GM18502 (cell line): ENCODE results near the gene GDPGP1.
"Not testable (repeated sequence)": the region's sequence is repeated elsewhere in the genome, so short reads cannot be mapped to it uniquely, and the experiment has no call there.

Source experiments
- ATAC-seq: cut with Tn5 transposase; IDR thresholded peaks from one replicate; pipeline ENCODE4 v1.9.1; 2021; ENCODE audit warnings: mild to moderate bottlenecking; ENCODE audit not compliant: unreplicated experiment, poor library complexity

GDPGP1 gene

GRCh38 chr15:90249203-90249863 is 15.3 kb downstream of the GDPGP1 start, which contains the start of gene TTLL13:
TSS of gene TTLL13 (plus strand) at chr15:90249556. CDS start at chr15:90250631, 1,075 bp downstream.
- ATAC-seq, result peak; percentile 68

GRCh38 chr15:90257776-90258175 is 23.8 kb downstream of the GDPGP1 start:
- no peak for ATAC-seq

GRCh38 chr15:90259524-90259923 is 25.5 kb downstream of the GDPGP1 start:
- ATAC-seq, result peak; percentile 75

GRCh38 chr15:90260731-90261130 is 26.7 kb downstream of the GDPGP1 start:
- ATAC-seq, result not testable (repeated sequence)

GRCh38 chr15:90261811-90262210 is 27.8 kb downstream of the GDPGP1 start:
- no peak for ATAC-seq

- no peak for ATAC-seq
Observed at GRCh38 chr15:90262426-90262825, 28.4 kb downstream of the GDPGP1 start.

GRCh38 chr15:90264671-90265070 is 30.7 kb downstream of the GDPGP1 start:
- ATAC-seq, result no peak

GRCh38 chr15:90265271-90266060 is 31.5 kb downstream of the GDPGP1 start, which contains the start of gene NGRN:
TSS of gene NGRN (plus strand) at chr15:90265672. CDS start at chr15:90265713, 41 bp downstream.
- ATAC-seq, result peak; percentile 96

GRCh38 chr15:90266061-90266431 is 32.0 kb downstream of the GDPGP1 start:
- ATAC-seq, result peak; percentile 15

GRCh38 chr15:90266485-90266884 is 32.5 kb downstream of the GDPGP1 start:
- ATAC-seq, result no peak

GRCh38 chr15:90268415-90268814 is 34.4 kb downstream of the GDPGP1 start:
- ATAC-seq, result no peak

GRCh38 chr15:90270502-90271150 is 36.6 kb downstream of the GDPGP1 start:
- ATAC-seq, result no peak

- ATAC-seq, result no peak
Observed at GRCh38 chr15:90271459-90272166, 37.6 kb downstream of the GDPGP1 start.

GRCh38 chr15:90278467-90278866 is 44.5 kb downstream of the GDPGP1 start:
- ATAC-seq, result not testable (repeated sequence)

- not testable (repeated sequence) for ATAC-seq
Observed at GRCh38 chr15:90280743-90281142, 46.7 kb downstream of the GDPGP1 start.

- ATAC-seq, result not testable (repeated sequence)
Observed at GRCh38 chr15:90281637-90282036, 47.6 kb downstream of the GDPGP1 start.

GRCh38 chr15:90286678-90287077 is 52.7 kb downstream of the GDPGP1 start:
- ATAC-seq, result no peak

GRCh38 chr15:90287101-90287500 is 53.1 kb downstream of the GDPGP1 start:
- ATAC-seq, result no peak

- ATAC-seq, result no peak
Observed at GRCh38 chr15:90287946-90288345, 53.9 kb downstream of the GDPGP1 start.

- ATAC-seq, result no peak
Observed at GRCh38 chr15:90291679-90292356, 57.8 kb downstream of the GDPGP1 start.
